Uterus (tissue), 2 donors: Measurements from ENCODE around the gene CD226.

Experiments used
- CTCF ChIP-seq, 4 experiments: fragments of 200-600 bp in 2 of 4; fragments of 450-650 bp in 2 of 4; sonication (generic) in 2 of 4; IDR thresholded peaks; one replicate each; pipeline ENCODE4 v1.5.1; 2016 to 2019; ENCODE audit warnings: antibody characterized with exemption in 4 of 4, mild to moderate bottlenecking in 2 of 4, moderate library complexity in 1 of 4
- POLR2A ChIP-seq, 2 donors: fragments of 450-650 bp; IDR thresholded peaks; one replicate each; pipeline ENCODE4 v1.6.1; 2016; ENCODE audit warnings: antibody characterized with exemption in 2 of 2, mild to moderate bottlenecking in 1 of 2, moderate library complexity in 1 of 2

GRCh38 chr18:69944436-69944835 is 3.2 kb downstream of the CD226 start:
- no peak for TF ChIP-seq POLR2A (IDR thresholded peaks at IDR 0.05)
- TF ChIP-seq CTCF (IDR thresholded peaks at IDR 0.05): no peak
